IPS-NIHi7 (cell line): Measurements from ENCODE around the gene APCDD1L.
"Not testable (repeated sequence)": the region's sequence is repeated elsewhere in the genome, so short reads cannot be mapped to it uniquely, and the experiment has no call there.

Experiments used
- DNase-seq: peaks from one replicate; pipeline ENCODE4 v3.0.0; 2012; ENCODE audit warnings: mixed read lengths; ENCODE audit errors: extremely low spot score

Gene APCDD1L

DNA sequence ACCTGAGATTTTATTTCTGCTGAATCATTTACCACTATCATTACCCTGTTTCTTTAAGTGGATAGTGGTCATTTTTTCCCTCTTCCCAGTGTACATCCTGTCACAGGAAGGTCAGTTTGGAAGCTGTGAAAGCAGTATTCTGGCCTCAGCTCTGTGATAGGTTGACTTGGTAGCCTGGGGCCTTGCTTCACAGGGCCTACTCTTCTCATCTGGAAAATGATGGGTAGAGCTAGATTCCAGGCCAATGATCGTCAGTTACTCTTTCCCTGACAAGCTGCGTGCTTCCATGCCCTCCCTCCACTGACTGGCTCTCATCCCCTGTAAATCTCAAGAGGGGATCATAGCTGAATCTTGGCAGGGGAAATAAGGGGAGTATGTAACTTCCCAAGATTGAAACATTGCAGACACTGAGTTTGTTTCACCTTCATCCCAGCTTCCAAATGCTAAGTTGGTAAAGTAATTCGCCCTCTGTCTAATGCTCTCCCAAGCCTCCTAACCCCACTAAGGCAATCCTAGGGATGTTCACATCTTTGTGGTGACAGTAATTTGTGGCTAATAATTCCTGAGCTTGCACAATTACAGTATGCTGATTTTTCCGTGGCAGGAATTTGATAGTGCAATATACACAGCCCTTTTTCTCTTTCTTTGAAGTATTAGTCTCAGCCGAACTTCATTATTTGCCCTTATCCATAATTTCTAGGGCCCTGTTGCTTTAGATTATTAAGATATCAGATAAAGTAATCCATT is 75.0 kb downstream of the APCDD1L start:
- no peak for DNase-seq

DNA sequence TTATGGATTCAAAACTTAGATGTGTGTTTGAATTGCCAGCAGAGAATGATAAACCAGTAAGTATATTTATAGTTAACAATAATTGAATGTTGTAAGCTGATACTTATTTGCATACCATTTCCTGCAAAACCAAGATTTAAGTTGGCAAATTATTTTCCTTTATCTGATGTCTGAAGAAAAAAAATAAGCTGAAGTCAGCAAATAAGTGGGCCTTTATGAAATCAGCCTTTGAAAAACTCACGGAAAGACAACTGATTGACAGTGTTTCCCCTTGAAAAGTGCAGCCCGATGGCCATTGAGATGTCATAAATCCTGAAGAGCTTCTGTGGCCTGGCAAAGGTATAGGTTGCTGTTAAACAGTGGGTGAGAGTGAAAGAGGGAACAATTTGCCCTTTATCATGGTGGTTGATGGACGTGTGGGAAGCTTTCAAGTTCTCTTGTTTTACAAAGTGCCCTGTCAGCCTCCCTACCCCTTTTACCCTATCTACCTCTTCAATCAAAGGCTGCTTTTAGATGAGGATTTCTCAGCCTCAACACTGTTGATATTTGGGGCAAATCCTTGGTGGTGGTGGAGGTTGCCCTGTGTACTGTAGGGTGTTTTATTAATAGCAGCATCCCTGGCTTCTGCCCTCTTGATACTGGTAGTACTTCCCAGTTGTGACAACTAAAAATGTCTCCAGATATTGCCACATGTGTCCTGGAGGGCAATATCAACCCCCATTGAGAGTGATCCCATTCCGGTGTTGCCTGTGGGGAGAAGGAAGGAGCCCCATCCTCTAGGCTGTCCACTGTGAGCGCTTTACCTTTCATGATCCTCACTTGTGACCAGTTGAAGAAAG is 76.0 kb downstream of the APCDD1L start:
- no peak for DNase-seq

DNA sequence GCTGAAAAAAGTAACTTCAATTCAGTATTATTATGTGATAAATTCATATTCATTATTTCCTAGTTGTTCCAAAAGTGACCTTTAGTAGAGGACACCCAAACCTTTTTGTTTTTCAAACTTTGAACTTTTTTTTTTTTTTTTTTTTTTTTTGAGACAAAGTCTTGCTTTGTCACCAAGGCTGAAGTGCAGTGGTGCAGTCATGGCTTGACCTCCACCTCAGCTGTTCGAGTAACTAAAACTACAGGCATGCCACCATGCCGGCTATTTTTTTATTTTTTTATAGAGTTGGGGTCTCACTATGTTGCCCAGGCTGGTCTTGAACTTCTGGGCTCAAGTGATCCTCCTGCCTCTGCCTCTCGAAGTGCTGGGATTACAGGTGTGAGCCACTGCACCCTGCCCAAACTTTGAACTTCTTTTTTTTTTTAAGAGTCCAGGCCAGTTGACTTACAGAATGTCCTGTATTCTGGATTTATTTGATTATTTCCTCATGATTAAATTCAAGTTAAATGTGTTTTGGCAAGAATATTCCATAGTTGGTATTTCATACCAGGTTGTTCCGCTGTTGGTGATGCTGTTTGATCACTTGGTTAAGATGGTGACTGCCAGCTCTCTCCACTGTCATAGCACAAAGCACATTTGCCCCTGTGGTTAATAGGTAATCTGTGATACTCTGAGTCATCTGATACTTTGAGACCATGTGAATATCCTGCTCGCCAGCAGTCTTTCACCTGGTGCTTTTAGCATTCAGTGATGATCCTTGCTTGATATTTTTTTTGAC is 78.1 kb downstream of the APCDD1L start:
- no peak for DNase-seq

DNA sequence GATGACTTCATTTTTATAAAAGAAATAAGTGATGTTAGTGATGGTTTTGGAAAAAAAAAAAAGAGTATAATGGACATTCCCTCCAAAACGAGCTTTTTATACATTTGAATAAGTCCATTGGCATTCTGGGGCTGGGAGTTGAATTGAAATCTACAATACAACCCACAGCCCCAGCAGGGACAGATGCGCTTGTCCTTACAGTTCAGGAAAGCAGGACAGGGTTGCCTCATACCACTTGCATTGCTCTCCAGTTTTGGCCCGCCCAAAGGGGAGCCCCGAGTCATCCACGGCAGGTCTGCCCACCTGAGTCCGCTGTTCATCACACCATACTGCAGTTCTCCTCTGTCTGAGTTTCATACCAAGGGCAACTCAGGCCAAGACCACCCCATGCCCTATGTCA is 80.0 kb downstream of the APCDD1L start:
- no peak for DNase-seq

DNA sequence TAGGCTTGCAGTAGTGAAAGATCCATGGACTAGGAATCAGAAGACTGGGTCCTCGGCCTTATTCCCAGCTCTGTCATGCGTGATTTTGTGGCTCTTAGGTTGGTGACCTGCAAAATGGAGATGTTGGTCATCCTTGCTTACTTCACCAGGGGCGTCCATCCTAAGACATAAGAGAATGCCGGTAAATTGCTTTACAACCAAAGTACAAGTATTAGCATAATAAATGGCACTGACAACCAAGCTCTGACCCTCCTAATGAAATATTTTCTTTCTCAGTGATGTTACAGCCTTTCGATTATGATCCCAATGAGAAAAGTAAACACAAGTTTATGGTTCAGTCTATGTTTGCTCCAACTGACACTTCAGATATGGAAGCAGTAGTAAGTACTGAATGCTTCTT is 80.9 kb downstream of the APCDD1L start:
- no peak for DNase-seq

DNA sequence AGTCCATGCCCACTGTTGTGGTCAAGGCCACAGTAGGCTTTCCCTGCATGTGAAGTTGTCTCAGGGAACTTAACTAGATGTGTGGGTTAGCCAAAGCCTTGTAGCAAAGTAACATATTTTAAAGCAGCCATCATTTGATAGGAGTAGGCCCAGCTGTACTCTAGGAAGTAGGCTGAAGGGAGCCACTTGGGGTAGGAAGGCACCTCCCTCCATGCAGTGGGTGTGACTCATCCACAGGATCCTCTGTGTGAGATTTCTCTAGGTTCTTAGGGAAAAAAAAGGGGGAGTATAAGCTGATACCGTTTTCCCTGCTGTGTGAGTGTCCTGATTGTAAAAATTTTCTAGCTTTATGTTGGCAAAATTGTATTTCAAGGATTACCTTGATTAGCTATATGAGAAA is 81.4 kb downstream of the APCDD1L start:
- DNase-seq, result no peak

DNA sequence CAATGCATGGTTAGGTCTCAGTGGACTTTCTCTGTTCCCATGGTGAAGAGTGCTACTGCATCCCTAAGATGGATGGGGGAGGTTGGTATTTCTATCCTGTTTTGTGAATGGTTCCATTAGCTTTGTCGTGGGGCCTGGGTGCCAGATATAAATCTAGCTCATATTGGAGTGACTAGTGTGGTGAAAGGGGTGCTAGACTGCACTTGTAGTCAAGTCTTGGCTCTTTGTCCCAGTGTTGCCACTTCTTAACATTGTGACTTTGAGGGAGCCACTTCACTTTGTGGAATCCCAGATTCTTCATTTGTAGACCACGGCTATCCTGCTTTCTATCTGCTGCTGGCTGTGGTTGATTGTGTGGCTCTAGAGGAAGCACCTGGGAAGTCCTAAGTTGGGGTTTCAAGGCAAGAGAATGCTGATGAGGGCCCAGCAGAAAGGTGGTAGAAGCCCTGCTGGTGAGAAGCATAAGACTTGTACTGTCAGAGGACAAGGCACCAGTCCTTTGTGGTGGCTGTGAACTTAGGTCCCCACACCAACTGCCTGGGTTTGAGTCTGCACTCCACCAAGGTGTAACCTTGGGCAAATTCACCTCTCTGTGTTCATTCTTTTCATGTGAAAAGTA is 82.1 kb downstream of the APCDD1L start:
- DNase-seq, result no peak

DNA sequence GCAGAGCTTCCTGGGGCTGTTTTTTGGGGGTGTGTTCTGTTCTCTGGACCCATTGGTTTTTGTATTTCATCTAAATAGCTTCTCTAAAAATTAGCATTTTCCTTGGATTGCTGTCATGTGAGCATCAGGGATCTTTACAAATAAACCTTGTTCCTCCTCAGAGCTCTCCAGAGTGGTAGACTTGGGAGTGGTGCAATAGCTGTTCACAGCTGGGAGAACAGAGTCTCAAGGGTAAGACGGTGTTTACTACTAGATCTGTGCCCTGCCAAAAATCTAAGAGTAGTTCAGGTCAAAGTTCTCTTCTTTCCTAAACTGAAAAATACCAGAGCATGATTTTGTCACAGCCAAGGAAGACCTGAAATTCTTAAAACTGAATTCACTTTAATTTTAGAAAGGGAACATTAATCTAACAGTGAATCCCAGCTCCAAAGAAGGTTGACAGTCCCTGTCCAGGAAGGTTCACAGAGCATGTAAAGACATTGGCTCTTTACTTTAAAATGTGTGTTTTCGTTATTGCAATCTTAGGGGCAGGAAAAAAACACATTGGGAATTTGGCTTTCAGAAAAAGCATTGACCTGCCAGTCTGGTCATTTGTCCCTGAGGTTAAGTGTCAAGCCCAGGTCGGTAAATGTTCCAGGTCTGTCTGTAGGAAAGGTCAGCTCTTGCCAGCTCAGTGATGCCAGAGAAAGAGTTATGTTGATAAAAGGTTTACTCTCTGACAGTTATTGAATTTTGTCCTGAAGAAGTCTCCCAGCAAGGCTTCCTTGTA is 82.8 kb downstream of the APCDD1L start:
- DNase-seq, result no peak

DNA sequence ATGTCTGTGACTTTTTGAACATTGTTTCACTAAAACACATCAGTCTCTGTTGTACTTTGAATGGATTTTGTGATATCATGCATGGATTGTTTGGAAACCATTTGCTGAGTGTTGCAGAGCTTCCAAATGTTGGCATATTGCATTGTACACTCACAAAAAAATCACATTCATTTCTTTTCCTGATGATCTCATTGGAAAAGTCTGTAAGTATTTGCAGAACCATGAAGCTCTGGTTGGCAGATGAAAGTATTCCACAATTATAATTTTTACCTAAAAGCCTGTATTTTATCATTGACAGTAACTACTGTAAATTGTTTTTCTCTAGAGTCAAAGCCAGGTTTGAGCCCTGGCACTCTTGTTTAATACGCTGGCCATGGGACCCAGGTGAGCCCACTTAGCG is 84.1 kb downstream of the APCDD1L start:
- DNase-seq, result no peak

DNA sequence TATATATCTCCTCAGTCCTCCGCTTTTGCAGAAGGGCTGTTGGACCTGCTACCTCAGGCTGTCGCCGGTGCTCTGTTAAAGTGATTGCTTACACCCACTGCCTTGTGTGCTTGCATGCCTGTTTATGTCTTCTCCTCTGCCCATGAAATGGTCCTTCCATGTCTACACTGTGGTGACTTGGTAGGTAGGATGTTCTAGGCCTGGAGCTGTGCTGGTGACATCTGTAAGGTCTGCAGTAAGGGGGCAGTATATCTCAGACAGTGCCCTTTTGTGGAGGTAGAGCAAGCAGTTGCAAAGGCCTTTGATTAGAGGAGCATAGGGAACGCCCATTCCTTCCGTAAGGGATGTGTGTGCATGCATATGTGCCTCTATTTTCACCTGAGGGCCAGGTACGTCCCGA is 85.9 kb downstream of the APCDD1L start:
- DNase-seq, result no peak

DNA sequence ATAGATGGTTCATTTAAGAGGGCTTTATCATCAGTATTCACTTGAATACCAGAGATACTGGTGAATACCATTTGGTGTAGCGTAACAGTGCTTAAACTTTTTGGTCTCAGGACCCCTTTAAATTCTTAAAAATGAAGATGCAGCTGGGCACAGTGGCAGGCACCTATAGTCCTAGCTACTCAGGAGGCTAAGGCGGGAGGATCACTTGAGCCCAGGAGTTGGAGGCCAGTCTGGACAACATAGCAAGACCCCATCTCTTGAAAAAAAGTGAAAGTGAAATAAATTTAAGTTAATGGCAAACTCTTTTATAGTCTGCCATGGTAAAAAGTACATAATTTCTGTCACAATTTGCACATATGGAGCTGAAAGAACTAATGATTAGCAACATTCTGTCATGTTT is 86.8 kb downstream of the APCDD1L start:
- no peak for DNase-seq

DNA sequence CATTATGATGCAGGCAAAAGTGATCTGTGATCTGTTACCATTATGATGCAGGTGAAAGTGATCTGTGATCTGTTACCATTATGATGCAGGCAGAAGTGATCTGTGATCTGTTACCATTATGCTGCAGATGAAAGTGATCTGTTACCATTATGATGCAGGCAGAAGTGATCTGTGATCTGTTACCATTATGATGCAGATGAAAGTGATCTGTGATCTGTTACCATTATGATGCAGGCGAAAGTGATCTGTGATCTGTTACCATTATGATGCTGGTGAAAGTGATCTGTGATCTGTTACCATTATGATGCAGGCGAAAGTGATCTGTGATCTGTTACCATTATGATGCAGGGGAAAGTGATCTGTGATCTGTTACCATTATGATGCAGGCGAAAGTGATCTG is 87.6 kb downstream of the APCDD1L start:
- not testable (repeated sequence) for DNase-seq

DNA sequence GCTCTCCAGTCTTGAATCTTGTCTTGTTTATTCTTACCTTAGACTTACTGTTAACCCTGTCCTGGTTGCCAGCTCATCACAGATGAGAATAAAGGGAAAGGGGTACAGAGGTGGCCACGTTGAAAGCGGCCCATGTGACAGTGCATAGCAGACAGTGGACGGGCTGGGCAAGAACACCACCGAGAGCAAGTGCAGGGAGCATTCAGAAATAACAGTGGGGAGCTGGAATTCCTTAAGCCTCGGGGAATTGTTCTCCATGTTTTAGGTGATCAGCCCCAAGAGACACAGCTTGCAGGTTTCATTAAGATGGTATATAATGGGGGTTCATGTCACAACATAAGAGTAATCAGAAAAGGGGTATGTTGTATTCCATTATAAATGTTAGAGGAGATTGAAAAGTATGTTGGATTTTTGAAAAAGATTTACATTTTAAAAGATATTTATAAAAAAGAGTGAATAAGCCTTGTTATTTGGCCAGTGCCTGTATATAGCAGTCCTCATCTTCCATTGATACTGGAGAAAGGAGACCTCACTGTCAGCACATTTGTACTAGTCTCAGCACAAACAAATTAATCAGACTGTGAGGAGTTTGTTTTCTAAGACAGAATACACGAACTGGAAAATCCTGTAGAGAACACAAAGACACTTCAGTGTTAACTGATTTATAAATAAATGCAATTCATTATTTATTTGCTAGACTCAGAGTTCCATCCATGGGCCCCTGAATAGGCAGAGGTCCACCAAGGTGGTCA is 90.8 kb downstream of the APCDD1L start:
- DNase-seq, result peak; percentile 29

DNA sequence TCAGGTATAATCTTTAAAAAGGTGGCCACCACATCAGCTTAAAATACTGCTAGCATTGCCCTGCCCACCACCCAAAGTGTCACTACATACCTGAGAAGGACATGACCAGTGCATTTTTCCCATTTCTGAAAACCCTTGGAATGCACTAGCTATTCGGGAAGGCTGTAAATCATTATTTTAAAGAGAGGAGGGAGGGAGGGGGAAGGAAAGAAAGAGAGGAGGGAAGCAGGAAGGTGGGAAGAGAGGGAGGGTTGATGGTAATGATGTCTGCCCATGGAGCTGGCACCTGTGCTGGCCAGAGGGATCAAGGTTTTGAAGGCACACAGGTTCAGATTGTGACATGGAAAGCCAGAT is 93.7 kb downstream of the APCDD1L start:
- DNase-seq, result no peak

DNA sequence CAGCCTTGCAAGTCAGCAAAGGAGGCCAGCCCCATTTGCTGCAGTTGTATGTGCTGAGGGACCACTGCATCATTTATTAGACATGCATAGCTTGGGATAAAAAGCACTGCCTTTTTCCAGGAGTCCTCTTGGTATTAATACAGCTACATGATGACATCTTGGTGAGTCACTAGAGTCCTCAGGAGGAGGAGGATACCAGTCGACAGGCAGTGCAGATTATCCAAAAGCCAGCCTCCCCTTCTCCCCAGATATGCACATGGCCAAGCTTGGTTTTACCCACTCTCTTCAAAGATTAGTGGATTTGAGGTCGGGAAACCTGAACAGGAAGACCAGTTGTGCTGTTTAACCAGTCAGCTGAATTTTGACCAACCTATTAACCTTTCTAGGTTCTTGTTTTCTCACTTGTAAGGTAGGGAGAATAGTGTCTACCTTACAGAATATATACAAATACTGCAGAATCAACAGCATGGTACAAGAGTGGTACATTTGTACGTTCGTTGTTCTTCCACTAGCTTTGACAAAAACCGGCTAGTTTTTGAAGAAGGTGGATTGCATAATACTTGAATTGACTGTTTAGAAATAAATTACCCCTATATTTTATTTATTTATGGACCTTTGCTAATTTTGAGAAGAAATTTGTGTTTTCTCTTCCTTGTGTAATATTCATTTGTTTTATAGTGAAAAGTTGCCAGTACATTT is 94.3 kb downstream of the APCDD1L start:
- no peak for DNase-seq

DNA sequence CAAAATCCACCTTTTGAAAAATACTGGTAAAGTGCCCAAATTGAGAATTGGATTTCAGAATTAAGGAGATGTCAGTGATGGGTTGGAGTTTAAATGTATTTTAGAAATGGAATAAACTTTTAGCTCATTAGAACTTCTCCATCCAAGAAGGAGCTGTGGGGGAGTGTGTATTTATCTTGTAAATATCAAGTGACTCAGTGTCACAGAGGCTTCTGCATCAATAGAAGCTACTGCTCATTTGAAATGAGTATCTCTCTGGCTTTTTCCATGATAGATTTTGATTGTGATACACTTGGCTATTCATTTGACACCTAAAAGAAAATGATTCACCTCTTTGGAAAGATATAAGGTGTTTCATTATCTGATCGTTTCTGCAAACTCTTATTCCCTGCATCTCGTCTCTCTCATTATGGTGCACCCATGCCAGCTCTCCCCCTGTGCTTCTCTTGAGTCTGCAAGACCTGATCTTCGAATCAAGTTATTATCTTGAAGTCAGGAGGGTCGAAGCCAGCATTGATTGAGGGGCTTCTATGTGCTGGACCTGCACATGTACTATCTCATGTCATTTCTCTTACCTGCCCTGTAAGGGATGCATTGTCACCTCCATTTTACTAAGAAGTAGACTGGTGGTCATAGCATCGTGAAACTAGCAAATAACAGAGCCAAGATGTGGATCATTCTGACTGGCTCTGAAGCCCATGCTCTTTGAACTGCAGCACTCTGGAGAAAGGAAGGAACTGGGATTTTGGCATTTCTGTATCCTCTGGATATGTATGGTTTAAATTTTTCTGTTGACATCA is 96.0 kb downstream of the APCDD1L start:
- DNase-seq, result no peak

DNA sequence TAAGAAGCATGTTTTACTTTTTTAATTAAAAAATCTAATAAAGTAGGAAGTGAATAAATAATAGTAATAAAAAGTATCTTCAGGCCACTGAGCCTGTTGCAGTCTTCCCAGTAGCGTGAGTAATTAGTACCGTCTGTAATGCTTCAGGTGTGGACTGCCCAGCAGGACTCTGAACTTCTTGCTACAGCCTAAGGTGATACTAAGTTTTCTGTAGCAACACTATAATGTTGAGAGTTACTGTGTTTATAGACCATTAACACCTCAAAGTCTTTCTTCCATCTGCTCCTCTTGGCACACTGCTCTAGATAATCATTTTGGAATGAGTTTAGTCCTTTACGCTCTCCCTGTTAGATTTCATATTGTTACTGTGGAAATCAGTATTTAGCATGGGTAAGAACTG is 97.8 kb downstream of the APCDD1L start:
- DNase-seq, result no peak

DNA sequence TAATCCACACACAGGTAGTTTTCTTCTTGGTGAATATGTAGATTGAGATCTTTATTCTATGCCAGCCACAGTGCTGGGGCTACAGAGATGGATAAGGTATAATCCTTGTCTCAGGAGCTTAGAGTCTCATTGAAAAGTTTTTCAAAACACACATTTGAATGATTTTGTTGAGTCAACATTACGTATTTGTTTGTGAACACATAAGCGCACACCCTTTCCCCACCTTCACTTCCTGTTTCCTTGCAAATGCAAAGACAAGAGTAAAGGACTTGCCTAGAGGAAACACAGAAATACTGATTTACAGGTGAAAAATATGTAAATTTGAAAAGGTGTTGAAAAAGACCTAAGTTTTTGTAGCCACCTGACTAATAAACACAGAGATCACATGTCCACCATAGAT is 98.4 kb downstream of the APCDD1L start:
- DNase-seq, result no peak

DNA sequence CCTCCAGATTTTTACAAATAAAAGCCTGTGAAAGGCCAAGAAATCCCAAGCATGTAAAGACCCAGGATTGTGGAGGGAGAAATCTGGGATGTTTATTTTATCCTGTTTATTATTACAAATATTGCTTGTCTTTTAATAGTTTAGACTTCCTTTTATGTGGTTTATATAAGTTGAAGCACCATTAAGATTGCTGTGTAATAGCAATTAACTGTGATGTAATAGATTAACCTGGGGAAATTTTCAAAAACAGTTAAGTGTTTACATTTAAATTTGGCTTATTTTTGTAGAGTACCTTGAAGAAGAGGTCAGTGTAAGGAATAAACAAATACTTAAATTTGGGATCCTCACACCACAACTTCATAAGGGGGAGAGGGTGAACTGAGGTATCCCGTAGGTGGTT is 99.1 kb downstream of the APCDD1L start:
- no peak for DNase-seq
